T-helper 17 cell (primary cell): ENCODE data around the gene C1orf116. TPM values are rescaled to one million over a fixed set of nuclear protein-coding genes. Genes with fewer than 3 reads are reported as not detected.

Experiments
- ATAC-seq: fragments of 150-1000 bp; cut with Tn5 transposase; 2 replicates; pipeline ENCODE4 v1.10.0; 2021; ENCODE audit warnings: mild to moderate bottlenecking, moderate library complexity
- DNase-seq, 3 donors: peaks; one replicate each; pipeline versions ENCODE4 v3.0.0 to v3.0.0-alpha.2; 2020 to 2021
- H3K9me3 ChIP-seq: one replicate; pipeline ENCODE4 v1.7.0; 2013; ENCODE audit warnings: low read length, mild to moderate bottlenecking; ENCODE audit not compliant: control insufficient read depth, poor library complexity, severe bottlenecking
- H3K27ac Mint-ChIP-seq: one replicate; pipeline ENCODE4 v1.8.0; 2022; ENCODE audit warnings: mild to moderate bottlenecking, moderate library complexity, mixed read lengths
- H3K27me3 Mint-ChIP-seq: one replicate; pipeline ENCODE4 v1.8.0; 2022; ENCODE audit warnings: mixed read lengths
- H3K36me3 Mint-ChIP-seq: one replicate; pipeline ENCODE4 v1.8.0; 2022; ENCODE audit warnings: low read depth, mixed read lengths
- H3K4me1 Mint-ChIP-seq: one replicate; pipeline ENCODE4 v1.8.0; 2022; ENCODE audit warnings: mild to moderate bottlenecking, mixed read lengths
- H3K4me3 Mint-ChIP-seq: one replicate; pipeline ENCODE4 v1.8.0; 2022; ENCODE audit warnings: mild to moderate bottlenecking, moderate library complexity, mixed read lengths
- total RNA-seq, 4 donors: library from RNA in 2 of 4; stranded (reverse) in 2 of 4; gene quantifications; one replicate each; pipeline ENCODE4 v1.2.3 and lab custom pipeline; 2022 to 2026

C1orf116 gene
- total RNA-seq, 2 donors from 2014 or later = 0.22 to 2.7 TPM

GRCh38 chr1:206975306-206975705, 57.2 kb downstream of the C1orf116 start:
- H3K27me3 Mint-ChIP-seq = peaks cover 31% of the 10 kb centered on the region
- H3K9me3 ChIP-seq = no peaks in the 10 kb centered on the region
- no peak for DNase-seq
- H3K27ac Mint-ChIP-seq = no peak overlapping the region
- no peak for ATAC-seq
- H3K36me3 Mint-ChIP-seq = no peaks in the 10 kb centered on the region
- H3K4me1 Mint-ChIP-seq = peaks cover 2% of the 10 kb centered on the region
- no peak overlapping the region for H3K4me3 Mint-ChIP-seq

- Mint-ChIP-seq H3K27me3 (peaks cover 38% of the 10 kb centered on the region), H3K4me1 (peaks cover 2% of the 10 kb centered on the region), H3K4me3 (no peak overlapping the region), H3K27ac (no peak overlapping the region), H3K36me3 (no peaks in the 10 kb centered on the region)
- DNase-seq (no peak), ATAC-seq (no peak)
- no peaks in the 10 kb centered on the region for H3K9me3 ChIP-seq
Observed at GRCh38 chr1:206974140-206974539, 58.4 kb downstream of the C1orf116 start.

GRCh38 chr1:206972728-206973127, 59.8 kb downstream of the C1orf116 start:
- ATAC-seq (no peak), DNase-seq (no peak)
- Mint-ChIP-seq H3K27ac (no peak overlapping the region), H3K4me3 (no peak overlapping the region), H3K36me3 (no peaks in the 10 kb centered on the region), H3K27me3 (peaks cover 33% of the 10 kb centered on the region), H3K4me1 (peaks cover 7% of the 10 kb centered on the region)
- H3K9me3 ChIP-seq = no peaks in the 10 kb centered on the region

GRCh38 chr1:206971029-206971655, 61.4 kb downstream of the C1orf116 start:
- Mint-ChIP-seq H3K4me1 (peaks cover 15% of the 10 kb centered on the region), H3K36me3 (no peaks in the 10 kb centered on the region), H3K27me3 (peaks cover 33% of the 10 kb centered on the region), H3K4me3 (no peak overlapping the region), H3K27ac (no peak overlapping the region)
- DNase-seq (no peak), ATAC-seq (no peak)
- no peaks in the 10 kb centered on the region for H3K9me3 ChIP-seq

- DNase-seq = no peak
- Mint-ChIP-seq H3K4me1 (peaks cover 15% of the 10 kb centered on the region), H3K27ac (no peak within 1 kb of the TSS)
Observed at GRCh38 chr1:206970446-206970845, 62.1 kb downstream of the C1orf116 start, which contains the start of gene FCAMR. TSS of gene FCAMR (minus strand) at chr1:206970460. CDS start at chr1:206970125, 335 bp downstream.

GRCh38 chr1:206969090-206969489, 63.5 kb downstream of the C1orf116 start:
- Mint-ChIP-seq H3K36me3 (peaks cover 2% of the 10 kb centered on the region), H3K27ac (no peak overlapping the region), H3K4me1 (peaks cover 15% of the 10 kb centered on the region), H3K4me3 (no peak overlapping the region), H3K27me3 (peaks cover 38% of the 10 kb centered on the region)
- ATAC-seq (no peak), DNase-seq (no peak)
- H3K9me3 ChIP-seq = no peaks in the 10 kb centered on the region

More at GRCh38 chr1:206970446-206970845, 62.1 kb downstream of the C1orf116 start, which contains the start of gene FCAMR:
- ATAC-seq = no peak
- Mint-ChIP-seq H3K4me3 (no peak within 1 kb of the TSS), H3K36me3 (peaks cover 1% of the 10 kb centered on the region), H3K27me3 (peaks cover 36% of the 10 kb centered on the region)
- no peaks in the 10 kb centered on the region for H3K9me3 ChIP-seq

Other genes with a start within 250 kb of the C1orf116 start
- gene IL20, start 167.1 kb downstream of the C1orf116 start, total RNA-seq = not detected
- gene IL24, start 135.3 kb downstream of the C1orf116 start, total RNA-seq = not detected
- gene FCMR, start 110.8 kb downstream of the C1orf116 start, total RNA-seq = 100 to 1,000 TPM; 206 to 249 TPM
- gene PIGR, start 86.3 kb downstream of the C1orf116 start, total RNA-seq = not detected
- gene FCAMR, start 62.3 kb downstream of the C1orf116 start, total RNA-seq = not detected
- gene YOD1, start 18.5 kb upstream of the C1orf116 start, total RNA-seq = 10 to 100 TPM in 1 of 2 donors, 1 to 10 TPM in 1; 8.3 to 14.4 TPM
- gene PFKFB2, start 20.5 kb upstream of the C1orf116 start, total RNA-seq = 1 to 10 TPM; 1.7 to 2.0 TPM
- gene C4BPB, start 56.1 kb upstream of the C1orf116 start, total RNA-seq = under 1 TPM in 1 of 2 donors, not detected in 1; 0.27 TPM
- under 1 TPM in 1 of 2 donors, not detected in 1; 0.12 TPM for gene C4BPA, start 71.5 kb upstream of the C1orf116 start, total RNA-seq